Measurements from ENCODE around the gene TMEM259. TPM values are rescaled to one million over a fixed set of nuclear protein-coding genes. Genes with fewer than 3 reads are reported as not detected.

The TMEM259 gene
- total and polyA plus RNA-seq, 2 of the 13 experiments (the other 11 are each of a cell fraction or from before 2014, with no cell fraction given): 64.7 to 164 TPM

GRCh38 chr19:993361-993830, 27.5 kb downstream of the TMEM259 start (continued):
- TF ChIP-seq ZFP90 (CRISPR knock-in tag; IDR thresholded peaks at IDR 0.05; ENCODE audit: borderline replicate concordance) (0 out of 2 replicates have a peak, but pooled peaks have one; percentile 27), MEIS1 (CRISPR knock-in tag; IDR thresholded peaks at IDR 0.05; ENCODE audit: borderline replicate concordance) (peak; percentile 46; the same call in 1 of the 2 replicates), PTBP1 (IDR thresholded peaks at IDR 0.05; ENCODE audit: low read depth, low read length, poor library complexity, severe bottlenecking) (peak; percentile 85), ZNF557 (CRISPR knock-in tag; IDR thresholded peaks at IDR 0.05) (no peak), MAFF (IDR thresholded peaks at IDR 0.05; ENCODE audit: low read depth, low read length) (no peak), SAFB2 (CRISPR knock-in tag; IDR thresholded peaks at IDR 0.05; ENCODE audit: borderline replicate concordance, low read depth) (no peak), DZIP1 (CRISPR knock-in tag; IDR thresholded peaks at IDR 0.05) (no peak), RFX3 (CRISPR knock-in tag; IDR thresholded peaks at IDR 0.05) (no peak), MED1 (CRISPR knock-in tag; IDR thresholded peaks at IDR 0.05) (peak; percentile 78), ZSCAN22 (CRISPR knock-in tag; IDR thresholded peaks at IDR 0.05) (no peak), MXI1 (IDR thresholded peaks at IDR 0.05; ENCODE audit: borderline replicate concordance, low read depth, low read length) (peak; percentile 53; the same call in 1 of the 3 replicates), NFATC3 (CRISPR knock-in tag; IDR thresholded peaks at IDR 0.05) (no peak), ZNF574 (CRISPR knock-in tag; IDR thresholded peaks at IDR 0.05) (peak; percentile 78), HNF1A (IDR thresholded peaks at IDR 0.05; ENCODE audit: low read depth) (no peak), HNF1A (CRISPR knock-in tag; IDR thresholded peaks at IDR 0.05; ENCODE audit: borderline replicate concordance) (peak; percentile 38; the same call in 1 of the 2 replicates), MYPOP (CRISPR knock-in tag; IDR thresholded peaks at IDR 0.05) (no peak), ZNF20 (CRISPR knock-in tag; IDR thresholded peaks at IDR 0.05) (no peak), ZNF124 (CRISPR knock-in tag; IDR thresholded peaks at IDR 0.05) (peak; percentile 49; the same call in 1 of the 2 replicates), ZNF292 (CRISPR knock-in tag; IDR thresholded peaks at IDR 0.05; ENCODE audit: borderline replicate concordance, low read depth) (peak; percentile 61; the same call in 1 of the 2 replicates), CEBPB (IDR thresholded peaks at IDR 0.05; ENCODE audit: borderline replicate concordance, low read depth, low read length) (no peak)

All from HepG2 (cell line).